Measurements from ENCODE around the gene WTAP.

GRCh38 chr6:159758031-159759001 is 31.0 kb downstream of the WTAP start:
- TF ChIP-seq CTCF (IDR thresholded peaks at IDR 0.05) (no peak), POLR2A (IDR thresholded peaks at IDR 0.05) (no peak)

All from thyroid gland (tissue), 4 donors.